ENCODE results near the gene NBPF3.
"Not testable (repeated sequence)": the region's sequence is repeated elsewhere in the genome, so short reads cannot be mapped to it uniquely, and the experiment has no call there.

GRCh38 chr1:21454904-21455303 lies 15.0 kb downstream of the NBPF3 start:
- TF ChIP-seq TAF1 (IDR thresholded peaks at IDR 0.05; ENCODE audit: low read depth, low read length); POLR2A (IDR thresholded peaks at IDR 0.05; ENCODE audit: low read depth, low read length); POLR2AphosphoS5 (IDR thresholded peaks at IDR 0.05; ENCODE audit: low read depth, low read length); PAX5 (IDR thresholded peaks at IDR 0.05; ENCODE audit: insufficient read depth, low read length, severe bottlenecking); SPI1 (IDR thresholded peaks at IDR 0.05; ENCODE audit: low read depth, low read length): not testable (repeated sequence)
